HepG2 (cell line): ENCODE results near the gene NPB. TPM values are rescaled to one million over a fixed set of nuclear protein-coding genes. Genes with fewer than 3 reads are reported as not detected.

Source experiments
- FOSL2 ChIP-seq: sonication (generic); formaldehyde crosslinking; IDR thresholded peaks from 2 replicates; pipeline ENCODE4 v1.4.0; 2020; ENCODE audit warnings: missing genetic modification reagents
- HIVEP1 ChIP-seq: sonication (generic); formaldehyde crosslinking; IDR thresholded peaks from 2 replicates; pipeline ENCODE4 v1.4.0; 2020; ENCODE audit warnings: mild to moderate bottlenecking, missing genetic modification reagents
- KDM3A ChIP-seq: IDR thresholded peaks from 2 replicates; pipeline ENCODE4 v1.6.1; 2018; ENCODE audit warnings: low read depth, missing compliant biosample characterization
- KMT2A ChIP-seq: sonication (generic); formaldehyde crosslinking; IDR thresholded peaks from 2 replicates; pipeline ENCODE4 v1.4.0; 2020; ENCODE audit warnings: missing genetic modification reagents
- NFE2L2 ChIP-seq: fragments of 150-350 bp; IDR thresholded peaks from 2 replicates; pipeline ENCODE4 v1.6.1; 2014; ENCODE audit warnings: low read length
- PAXIP1 ChIP-seq: sonication (generic); formaldehyde crosslinking; conservative IDR thresholded peaks from 2 replicates; pipeline ENCODE4 v1.4.0; 2020; ENCODE audit warnings: mild to moderate bottlenecking, missing genetic modification reagents, moderate library complexity
- PPARG ChIP-seq: conservative IDR thresholded peaks from 2 replicates; pipeline ENCODE4 v1.6.1; 2016; ENCODE audit warnings: missing biosample characterization, missing genetic modification reagents
- SRSF4 ChIP-seq: fragments of 200-400 bp; formaldehyde crosslinking; IDR thresholded peaks from one replicate; pipeline ENCODE4 v1.6.1; 2018; ENCODE audit warnings: mild to moderate bottlenecking, low read depth, low read length, moderate library complexity; ENCODE audit not compliant: poor library complexity, severe bottlenecking
- ZBTB26 ChIP-seq: IDR thresholded peaks from 2 replicates; pipeline ENCODE4 v1.6.1; 2016; ENCODE audit warnings: missing compliant biosample characterization, missing genetic modification reagents, borderline replicate concordance
- ZFP62 ChIP-seq: sonication (generic); formaldehyde crosslinking; IDR thresholded peaks from 2 replicates; pipeline ENCODE4 v1.4.0; 2020; ENCODE audit warnings: missing genetic modification reagents
- ZFX ChIP-seq: sonication (generic); formaldehyde crosslinking; IDR thresholded peaks from 2 replicates; pipeline ENCODE4 v1.4.0; 2020; ENCODE audit warnings: mild to moderate bottlenecking, low read depth, missing genetic modification reagents, moderate library complexity
- ZNF614 ChIP-seq: IDR thresholded peaks from 2 replicates; pipeline ENCODE4 v1.6.1; 2018; ENCODE audit warnings: missing biosample characterization, missing genetic modification reagents, inconsistent platforms, borderline replicate concordance
- ZNF816 ChIP-seq: sonication (generic); formaldehyde crosslinking; IDR thresholded peaks from 2 replicates; pipeline ENCODE4 v1.8.0; 2022; ENCODE audit warnings: missing genetic modification reagents, mild to moderate bottlenecking, borderline replicate concordance
- polyA plus RNA-seq, 8 experiments: library from polyadenylated mRNA; depleted of rRNA in 3 of 8; stranded (reverse) in 7 of 8; unstranded in 1 of 8; fragments of >200 nt; fragmentation: Illumina TruSeq in 4 of 8; extraction: Trizol in 4 of 8; gene quantifications; 2 replicates each; pipeline versions ENCODE4 v1.2.1 to v1.2.3, GENCODE V29; 2011 to 2016; ENCODE audit warnings: low read depth in 4 of 8, missing spikeins in 1 of 8, mixed read lengths in 1 of 8; ENCODE audit not compliant: insufficient read depth in 1 of 8
- total RNA-seq, 5 experiments: library from RNA; depleted of rRNA; stranded (reverse); fragments of >200 nt; fragmentation: Illumina TruSeq; extraction: Trizol; gene quantifications; 2 replicates each; pipeline ENCODE4 v1.2.3, GENCODE V29; 2016; ENCODE audit warnings: low read depth in 1 of 5
- TF ChIP-seq, protein P1 (sequence below): sonication (generic); formaldehyde crosslinking; IDR thresholded peaks from 2 replicates; pipeline ENCODE4 v1.4.0; 2020; ENCODE audit warnings: missing genetic modification reagents, borderline replicate concordance
- TF ChIP-seq, protein P2 (sequence below): sonication (generic); formaldehyde crosslinking; IDR thresholded peaks from 2 replicates; pipeline ENCODE4 v1.5.0; 2020; ENCODE audit warnings: mild to moderate bottlenecking, missing genetic modification reagents, moderate library complexity
- TF ChIP-seq, protein P3 (sequence below): sonication (generic); formaldehyde crosslinking; IDR thresholded peaks from 2 replicates; pipeline ENCODE4 v1.4.0; 2020; ENCODE audit warnings: missing genetic modification reagents

Gene NPB
- total and polyA plus RNA-seq, 2 of the 13 experiments (the other 11 are each of a cell fraction or from before 2014, with no cell fraction given) = 0.11 to 0.93 TPM

DNA sequence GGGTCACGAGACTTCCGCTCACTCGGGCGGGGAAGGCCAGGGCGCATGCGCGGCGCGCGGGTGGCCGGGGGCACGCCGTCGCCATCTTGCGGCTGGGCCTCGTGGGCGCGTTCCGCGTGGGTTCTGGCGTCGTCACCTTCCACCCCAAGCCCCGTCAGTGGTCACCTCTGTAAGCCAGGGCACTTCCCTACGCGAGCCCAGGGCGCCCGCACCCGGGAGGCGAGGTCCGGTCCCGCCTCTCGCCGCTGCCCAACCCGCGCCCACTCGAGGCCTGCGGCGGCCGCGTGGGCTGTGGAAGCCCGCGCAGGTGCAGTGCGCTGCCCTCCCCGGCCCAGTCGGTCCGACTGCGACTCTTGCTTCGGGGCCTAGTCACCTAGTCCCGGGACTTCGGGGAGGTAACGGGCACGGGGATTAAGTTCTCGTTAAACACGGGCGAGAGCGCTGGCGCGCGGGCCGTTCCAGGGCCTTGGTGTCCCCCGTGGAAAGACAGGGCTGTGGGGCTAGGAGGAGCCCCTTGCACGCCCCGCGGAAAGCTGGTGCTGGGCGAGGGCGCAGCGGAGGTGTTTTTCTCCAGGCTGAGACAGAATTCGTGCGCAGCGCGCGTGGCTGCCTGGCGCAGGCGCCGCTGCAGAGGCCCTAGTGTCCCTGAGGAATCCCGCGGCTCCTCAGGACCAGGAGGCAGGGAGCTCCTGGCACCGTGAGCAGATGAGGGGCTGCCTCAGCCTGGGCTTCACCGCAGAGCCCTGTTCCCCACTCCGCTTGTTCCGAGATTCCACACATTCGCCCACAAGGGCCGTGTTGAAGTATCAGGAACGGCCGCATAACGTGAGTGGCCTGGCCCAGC is 30.4 kb upstream of the NPB start (continued):
- TF ChIP-seq, protein P1, sequence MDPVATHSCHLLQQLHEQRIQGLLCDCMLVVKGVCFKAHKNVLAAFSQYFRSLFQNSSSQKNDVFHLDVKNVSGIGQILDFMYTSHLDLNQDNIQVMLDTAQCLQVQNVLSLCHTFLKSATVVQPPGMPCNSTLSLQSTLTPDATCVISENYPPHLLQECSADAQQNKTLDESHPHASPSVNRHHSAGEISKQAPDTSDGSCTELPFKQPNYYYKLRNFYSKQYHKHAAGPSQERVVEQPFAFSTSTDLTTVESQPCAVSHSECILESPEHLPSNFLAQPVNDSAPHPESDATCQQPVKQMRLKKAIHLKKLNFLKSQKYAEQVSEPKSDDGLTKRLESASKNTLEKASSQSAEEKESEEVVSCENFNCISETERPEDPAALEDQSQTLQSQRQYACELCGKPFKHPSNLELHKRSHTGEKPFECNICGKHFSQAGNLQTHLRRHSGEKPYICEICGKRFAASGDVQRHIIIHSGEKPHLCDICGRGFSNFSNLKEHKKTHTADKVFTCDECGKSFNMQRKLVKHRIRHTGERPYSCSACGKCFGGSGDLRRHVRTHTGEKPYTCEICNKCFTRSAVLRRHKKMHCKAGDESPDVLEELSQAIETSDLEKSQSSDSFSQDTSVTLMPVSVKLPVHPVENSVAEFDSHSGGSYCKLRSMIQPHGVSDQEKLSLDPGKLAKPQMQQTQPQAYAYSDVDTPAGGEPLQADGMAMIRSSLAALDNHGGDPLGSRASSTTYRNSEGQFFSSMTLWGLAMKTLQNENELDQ (CRISPR knock-in tag) = no peak
- TF ChIP-seq KDM3A (no peak; the same call in none of the 2 replicates), ZBTB26 (CRISPR knock-in tag) (peak; percentile 65; the same call in 1 of the 2 replicates), ZNF816 (CRISPR knock-in tag) (peak; percentile 55; the same call in 1 of the 2 replicates), FOSL2 (CRISPR knock-in tag) (peak; percentile 60; the same call in 1 of the 2 replicates), SRSF4 (peak; percentile 30), ZFX (CRISPR knock-in tag) (peak; percentile 92), ZFP62 (CRISPR knock-in tag) (no peak), HIVEP1 (CRISPR knock-in tag) (no peak), PAXIP1 (CRISPR knock-in tag) (peak; percentile 60), KMT2A (peak; percentile 83), PPARG (CRISPR knock-in tag) (peak; percentile 35; the same call in 1 of the 2 replicates), NFE2L2 (no peak), ZNF614 (CRISPR knock-in tag) (peak; percentile 41; the same call in 1 of the 2 replicates)
- TF ChIP-seq, protein P2, sequence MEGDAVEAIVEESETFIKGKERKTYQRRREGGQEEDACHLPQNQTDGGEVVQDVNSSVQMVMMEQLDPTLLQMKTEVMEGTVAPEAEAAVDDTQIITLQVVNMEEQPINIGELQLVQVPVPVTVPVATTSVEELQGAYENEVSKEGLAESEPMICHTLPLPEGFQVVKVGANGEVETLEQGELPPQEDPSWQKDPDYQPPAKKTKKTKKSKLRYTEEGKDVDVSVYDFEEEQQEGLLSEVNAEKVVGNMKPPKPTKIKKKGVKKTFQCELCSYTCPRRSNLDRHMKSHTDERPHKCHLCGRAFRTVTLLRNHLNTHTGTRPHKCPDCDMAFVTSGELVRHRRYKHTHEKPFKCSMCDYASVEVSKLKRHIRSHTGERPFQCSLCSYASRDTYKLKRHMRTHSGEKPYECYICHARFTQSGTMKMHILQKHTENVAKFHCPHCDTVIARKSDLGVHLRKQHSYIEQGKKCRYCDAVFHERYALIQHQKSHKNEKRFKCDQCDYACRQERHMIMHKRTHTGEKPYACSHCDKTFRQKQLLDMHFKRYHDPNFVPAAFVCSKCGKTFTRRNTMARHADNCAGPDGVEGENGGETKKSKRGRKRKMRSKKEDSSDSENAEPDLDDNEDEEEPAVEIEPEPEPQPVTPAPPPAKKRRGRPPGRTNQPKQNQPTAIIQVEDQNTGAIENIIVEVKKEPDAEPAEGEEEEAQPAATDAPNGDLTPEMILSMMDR = peak; percentile 74
- TF ChIP-seq, protein P3, sequence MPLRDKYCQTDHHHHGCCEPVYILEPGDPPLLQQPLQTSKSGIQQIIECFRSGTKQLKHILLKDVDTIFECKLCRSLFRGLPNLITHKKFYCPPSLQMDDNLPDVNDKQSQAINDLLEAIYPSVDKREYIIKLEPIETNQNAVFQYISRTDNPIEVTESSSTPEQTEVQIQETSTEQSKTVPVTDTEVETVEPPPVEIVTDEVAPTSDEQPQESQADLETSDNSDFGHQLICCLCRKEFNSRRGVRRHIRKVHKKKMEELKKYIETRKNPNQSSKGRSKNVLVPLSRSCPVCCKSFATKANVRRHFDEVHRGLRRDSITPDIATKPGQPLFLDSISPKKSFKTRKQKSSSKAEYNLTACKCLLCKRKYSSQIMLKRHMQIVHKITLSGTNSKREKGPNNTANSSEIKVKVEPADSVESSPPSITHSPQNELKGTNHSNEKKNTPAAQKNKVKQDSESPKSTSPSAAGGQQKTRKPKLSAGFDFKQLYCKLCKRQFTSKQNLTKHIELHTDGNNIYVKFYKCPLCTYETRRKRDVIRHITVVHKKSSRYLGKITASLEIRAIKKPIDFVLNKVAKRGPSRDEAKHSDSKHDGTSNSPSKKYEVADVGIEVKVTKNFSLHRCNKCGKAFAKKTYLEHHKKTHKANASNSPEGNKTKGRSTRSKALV (CRISPR knock-in tag) = peak; percentile 77
